Heart right ventricle (tissue), 16 donors: Measurements from ENCODE around the gene CAMKMT. TPM values are rescaled to one million over a fixed set of nuclear protein-coding genes. Genes with fewer than 3 reads are reported as not detected.

Experiments used
- ATAC-seq, 8 donors: fragments of 200-7000 bp; cut with Tn5 transposase; one replicate each; pipeline ENCODE4 v1.9.1; 2020; ENCODE audit warnings: mild to moderate bottlenecking in 8 of 8, moderate library complexity in 8 of 8, moderate number of reproducible peaks in 1 of 8
- DNase-seq, 2 donors: peaks; one replicate each; pipeline ENCODE4 v3.0.0-alpha.2; 2020
- H3K27ac ChIP-seq, 10 donors: fragments of 200-600 bp; sonication (generic) in 2 of 10; one replicate each; pipeline versions ENCODE4 v1.5.0 to v1.8.0; 2020 to 2022; ENCODE audit warnings: mild to moderate bottlenecking in 3 of 10
- H3K27me3 ChIP-seq, 7 donors: fragments of 200-600 bp; one replicate each; pipeline ENCODE4 v1.8.0; 2021 to 2022; ENCODE audit warnings: mild to moderate bottlenecking in 2 of 7
- H3K36me3 ChIP-seq, 9 donors: fragments of 200-600 bp; sonication (generic) in 1 of 9; one replicate each; pipeline versions ENCODE4 v1.5.0 to v1.8.0; 2020 to 2022; ENCODE audit warnings: mild to moderate bottlenecking in 2 of 9
- H3K4me1 ChIP-seq, 9 donors: fragments of 200-600 bp; sonication (generic) in 1 of 9; one replicate each; pipeline versions ENCODE4 v1.5.0 to v1.8.0; 2020 to 2022; ENCODE audit warnings: mild to moderate bottlenecking in 4 of 9
- H3K4me3 ChIP-seq, 10 donors: fragments of 200-600 bp; sonication (generic) in 2 of 10; one replicate each; pipeline versions ENCODE4 v1.5.0 to v1.8.0; 2020 to 2022; ENCODE audit warnings: mild to moderate bottlenecking in 7 of 10, moderate library complexity in 2 of 10
- H3K9me3 ChIP-seq, 11 donors: fragments of 200-600 bp in 10 of 11; sonication (generic) in 2 of 11; one replicate each; pipeline versions ENCODE4 v1.5.0 to v1.8.0; 2013 to 2022; ENCODE audit warnings: mild to moderate bottlenecking in 2 of 11, control low read depth in 1 of 11, moderate library complexity in 1 of 11
- CTCF ChIP-seq, 9 donors: fragments of 200-600 bp; sonication (generic) in 2 of 9; IDR thresholded peaks; one replicate each; pipeline versions ENCODE4 v1.5.0 to v1.8.0; 2021 to 2022; ENCODE audit warnings: antibody characterized with exemption in 9 of 9, mild to moderate bottlenecking in 5 of 9, moderate library complexity in 1 of 9
- WGBS, 2 donors: extraction: QIAGEN DNeasy Blood & Tissue Kit; methylation state at CpG; one replicate each; pipeline ENCODE4 v1.1.7; 2013; ENCODE audit warnings: inconsistent platforms in 1 of 2; 5-methylcytosine and 5-hydroxymethylcytosine counted together
- intact Hi-C, 10 donors: fragments of 100-400 bp; cut with DNase I; formaldehyde crosslinking; loops; one replicate each; pipeline versions ENCODE4 v1.11.1 to v1.14.2; 2022
- polyA plus RNA-seq, 2 donors: library from polyadenylated mRNA; stranded (reverse); fragments of 200-250 nt; gene quantifications; one replicate each; pipeline ENCODE4 v1.2.3, GENCODE V29; 2013
- total RNA-seq, 10 donors: library from RNA; stranded (reverse); fragmentation: NEBNext Ultra II Directional in 3 of 10; extraction: Animal tissue kit (Norgen Biotek cat#: 25700) in 3 of 10; gene quantifications; one replicate each; pipeline versions ENCODE4 v1.2.1 to v1.2.4, GENCODE V29; 2021 to 2023
- donor health status: Arrhythmogenic right ventricular cardiomyopathy.
- donor health status: ischemic (EF 13 %, LVEDD 7.1; RV severe dilation, severe dysfunction).
- donor health status: healthy with polysubstance abuse.
- donor health status: DM: no; HTN: yes; CAD: no.
- donor health status: DM: no; HTN: no; CAD: no.
- donor health status: ischemic (EF 25% LVEDD 6.9; RV normal size, moderate dysfunction).
- donor health status: ischemic (EF 25% LVEDD 5.7; RV mildly dilated, moderate dysfunction).
- donor health status: healthy.
- donor health status: DM: yes; HTN: yes; CAD: no.
- donor health status: Ischemic cardiomyopathy.
- donor health status: ischemic (EF 35%, LVEDD 5.7; RV mildly dilated, moderate dysfunction).
- donor health status: nonischemic (EF 11% LVEDD 7.7; RV severe dilation, severe dysfunction).
- donor health status: DM: yes; HTN: yes; CAD: no.
- donor health status: PGD.
- donor health status: ischemic (EF 29% LVEDD 5.4; RV normal size, mild dysfunction).
- donor health status: nonischemic (EF 23%, LVEDD 6.1; RV moderate dilation, normal function).

CAMKMT gene
- total and polyA plus RNA-seq, 12 donors = 4.1 to 6.4 (median 4.8) TPM

- Histone ChIP-seq H3K27me3 (no peaks in the 10 kb centered on the region), H3K4me1 (peaks cover 0 to 8% (median 0%) of the 10 kb centered on the region in 9 donors), H3K36me3 (no peaks in the 10 kb centered on the region), H3K4me3 (no peak overlapping the region), H3K9me3 (peaks cover 0 to 8% (median 0%) of the 10 kb centered on the region in 11 donors), H3K27ac (peak overlapping the region in 3 of 10 donors; percentile 13 to 28 (median 19))
- no peak for TF ChIP-seq CTCF (IDR thresholded peaks at IDR 0.05)
- no peak for DNase-seq
- 34 to 45% methylated on average over 1 of the region's 1 CpG for WGBS, 2 donors
- peak in 5 of 8 donors; percentile 27 to 82 (median 75) for ATAC-seq
- intact Hi-C loops = no loop called here
Observed at GRCh38 chr2:44599130-44599529, 237.4 kb downstream of the CAMKMT start.

GRCh38 chr2:44602446-44602845 is 240.7 kb downstream of the CAMKMT start:
- 78 to 89% methylated on average over 6 of the region's 6 CpGs for WGBS, 2 donors
- H3K27ac ChIP-seq = no peak overlapping the region
- no peak for TF ChIP-seq CTCF (IDR thresholded peaks at IDR 0.05)
- no peaks in the 10 kb centered on the region for H3K27me3 ChIP-seq
- ATAC-seq = no peak
- peaks cover 0 to 8% (median 0%) of the 10 kb centered on the region in 9 donors for H3K4me1 ChIP-seq
- no peaks in the 10 kb centered on the region for H3K36me3 ChIP-seq
- H3K9me3 ChIP-seq = no peaks in the 10 kb centered on the region
- intact Hi-C loops = no loop called here
- no peak for DNase-seq
- H3K4me3 ChIP-seq = no peak overlapping the region

GRCh38 chr2:44605511-44605910 is 243.8 kb downstream of the CAMKMT start:
- no peaks in the 10 kb centered on the region for H3K36me3 ChIP-seq
- intact Hi-C loops = no loop called here
- H3K4me1 ChIP-seq = no peaks in the 10 kb centered on the region
- no peaks in the 10 kb centered on the region for H3K27me3 ChIP-seq
- H3K4me3 ChIP-seq = no peak overlapping the region
- ATAC-seq = no peak
- H3K9me3 ChIP-seq = no peaks in the 10 kb centered on the region
- 0% methylated on average over 1 of the region's 1 CpG for WGBS, 2 donors
- no peak overlapping the region for H3K27ac ChIP-seq
- no peak for TF ChIP-seq CTCF (IDR thresholded peaks at IDR 0.05)
- DNase-seq = no peak

GRCh38 chr2:44612276-44612675 is 250.5 kb downstream of the CAMKMT start:
- H3K27me3 ChIP-seq = no peaks in the 10 kb centered on the region
- H3K4me1 ChIP-seq = peaks cover 0 to 13% (median 0%) of the 10 kb centered on the region in 9 donors
- H3K9me3 ChIP-seq = peaks cover 0 to 4% (median 0%) of the 10 kb centered on the region in 11 donors
- H3K27ac ChIP-seq = no peak overlapping the region
- ATAC-seq (no peak), DNase-seq (no peak)
- 79 to 91% methylated on average over 1 of the region's 1 CpG for WGBS, 2 donors
- intact Hi-C loops = no loop called here
- H3K36me3 ChIP-seq = no peaks in the 10 kb centered on the region
- H3K4me3 ChIP-seq = no peak overlapping the region
- TF ChIP-seq CTCF (IDR thresholded peaks at IDR 0.05) = no peak
